DND-41 (cell line): ENCODE measurements around the gene RALGDS.

ENCODE experiments used
- ATAC-seq: fragments of 200-7000 bp; cut with Tn5 transposase; 3 replicates; pipeline ENCODE4 v1.9.1; 2021; ENCODE audit warnings: low read depth; ENCODE audit not compliant: insufficient read depth
- DNase-seq: peaks from one replicate; pipeline ENCODE4 v3.0.0-alpha.2; 2020
- H2AFZ ChIP-seq: 2 replicates; pipeline ENCODE4 v1.6.0; 2012; ENCODE audit warnings: low read depth, low read length
- H3K27ac ChIP-seq: 2 replicates; pipeline ENCODE4 v1.5.1; 2012; ENCODE audit warnings: low read length, inconsistent platforms
- H3K27me3 ChIP-seq: fragments of 200-600 bp; sonication (generic); 2 replicates; pipeline ENCODE4 v1.6.0; 2012; ENCODE audit warnings: low read length, mild to moderate bottlenecking, inconsistent platforms; ENCODE audit not compliant: insufficient read depth, poor library complexity
- H3K36me3 ChIP-seq: 2 replicates; pipeline ENCODE4 v1.5.1; 2012; ENCODE audit warnings: low read length, inconsistent platforms; ENCODE audit not compliant: insufficient read depth
- H3K4me1 ChIP-seq: 2 replicates; pipeline ENCODE4 v1.5.1; 2012; ENCODE audit warnings: mild to moderate bottlenecking, low read length; ENCODE audit not compliant: insufficient read depth
- H3K4me2 ChIP-seq: 2 replicates; pipeline ENCODE4 v1.6.0; 2012; ENCODE audit warnings: mild to moderate bottlenecking, moderate library complexity, low read length, inconsistent platforms; ENCODE audit not compliant: insufficient read depth
- H3K4me3 ChIP-seq, 2 experiments: fragments of 200-600 bp in 1 of 2; shearing (Covaris generic) in 1 of 2; 2 replicates each; pipeline ENCODE4 v1.5.1; 2012 to 2016; ENCODE audit warnings: inconsistent platforms in 2 of 2, low read length in 2 of 2, mild to moderate bottlenecking in 2 of 2, low read depth in 1 of 2, moderate library complexity in 1 of 2
- H3K79me2 ChIP-seq: 2 replicates; pipeline ENCODE4 v1.6.0; 2012; ENCODE audit warnings: low read length, inconsistent platforms; ENCODE audit not compliant: insufficient read depth
- H3K9ac ChIP-seq: 2 replicates; pipeline ENCODE4 v1.6.0; 2012; ENCODE audit warnings: low read depth, mild to moderate bottlenecking, inconsistent platforms, low read length, moderate library complexity
- H3K9me3 ChIP-seq: 2 replicates; pipeline ENCODE4 v1.5.1; 2012; ENCODE audit warnings: low read length, moderate library complexity, mild to moderate bottlenecking, inconsistent platforms; ENCODE audit not compliant: insufficient read depth, severe bottlenecking
- H4K20me1 ChIP-seq: 2 replicates; pipeline ENCODE4 v1.6.0; 2012; ENCODE audit warnings: low read length; ENCODE audit not compliant: insufficient read depth
- EZH2 ChIP-seq: IDR thresholded peaks from 3 replicates; pipeline ENCODE4 v1.6.1; 2012; ENCODE audit warnings: borderline replicate concordance, low read depth, mild to moderate bottlenecking, moderate library complexity, low read length, inconsistent platforms; ENCODE audit not compliant: severe bottlenecking
- TF ChIP-seq, protein P1 (sequence below): IDR thresholded peaks from 2 replicates; pipeline ENCODE4 v1.5.1; 2012; ENCODE audit warnings: borderline replicate concordance, low read length, moderate library complexity, mild to moderate bottlenecking; ENCODE audit not compliant: poor library complexity, severe bottlenecking; ENCODE audit errors: extremely low read depth

The RALGDS gene

DNA sequence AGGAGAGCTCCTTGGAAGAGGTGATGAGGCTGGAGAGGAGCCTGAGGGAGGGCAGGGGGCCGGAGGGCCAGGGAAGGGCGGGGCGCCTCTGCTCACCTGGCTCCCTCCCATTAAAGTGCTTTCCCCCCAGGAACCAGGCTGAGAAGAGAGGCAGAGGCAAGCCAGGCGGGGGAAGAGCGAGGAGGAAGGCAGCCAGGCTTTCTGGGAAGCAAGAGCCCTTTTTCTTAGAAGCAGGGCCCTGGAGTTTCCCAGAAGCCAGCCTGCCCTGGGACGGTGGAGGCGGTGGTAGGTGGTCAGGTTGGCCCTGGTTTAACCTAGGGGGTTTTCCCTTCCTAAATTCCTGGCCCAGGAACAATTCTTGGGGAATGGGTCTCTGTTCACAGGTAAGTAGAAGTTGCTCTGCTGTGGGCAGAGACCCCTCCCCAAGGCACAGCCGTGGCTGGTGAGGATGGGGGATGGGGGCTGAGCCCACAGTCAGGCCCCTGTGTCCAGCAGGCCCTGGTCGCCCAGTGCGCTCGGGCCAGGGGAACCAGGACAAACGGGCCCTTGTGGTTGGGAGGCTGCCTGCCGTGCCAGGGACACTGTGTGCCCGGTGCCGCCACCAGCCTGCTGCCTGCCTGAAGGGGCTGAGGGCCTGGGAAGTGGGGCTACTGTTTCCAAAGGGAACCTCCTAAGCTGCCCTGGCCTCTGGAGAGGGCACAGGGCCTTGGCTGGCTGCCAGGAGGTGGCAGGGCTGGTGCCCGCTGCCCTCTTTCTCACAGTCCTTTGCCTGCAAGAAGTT lies 16.6 kb upstream of the RALGDS start:
- ATAC-seq: peak; percentile 15; the same call in 1 of the 3 replicates
- H3K36me3 ChIP-seq: peaks cover 2% of the 10 kb centered on the region; the same call in 1 of the 2 replicates
- peak; percentile 32 for DNase-seq
- H2AFZ ChIP-seq: no peak overlapping the region
- H3K27ac ChIP-seq: no peak overlapping the region; the same call in 1 of the 2 replicates
- H3K9me3 ChIP-seq: no peaks in the 10 kb centered on the region
- no peak overlapping the region for H3K4me2 ChIP-seq
- no peaks in the 10 kb centered on the region for H3K27me3 ChIP-seq
- TF ChIP-seq, protein P1, sequence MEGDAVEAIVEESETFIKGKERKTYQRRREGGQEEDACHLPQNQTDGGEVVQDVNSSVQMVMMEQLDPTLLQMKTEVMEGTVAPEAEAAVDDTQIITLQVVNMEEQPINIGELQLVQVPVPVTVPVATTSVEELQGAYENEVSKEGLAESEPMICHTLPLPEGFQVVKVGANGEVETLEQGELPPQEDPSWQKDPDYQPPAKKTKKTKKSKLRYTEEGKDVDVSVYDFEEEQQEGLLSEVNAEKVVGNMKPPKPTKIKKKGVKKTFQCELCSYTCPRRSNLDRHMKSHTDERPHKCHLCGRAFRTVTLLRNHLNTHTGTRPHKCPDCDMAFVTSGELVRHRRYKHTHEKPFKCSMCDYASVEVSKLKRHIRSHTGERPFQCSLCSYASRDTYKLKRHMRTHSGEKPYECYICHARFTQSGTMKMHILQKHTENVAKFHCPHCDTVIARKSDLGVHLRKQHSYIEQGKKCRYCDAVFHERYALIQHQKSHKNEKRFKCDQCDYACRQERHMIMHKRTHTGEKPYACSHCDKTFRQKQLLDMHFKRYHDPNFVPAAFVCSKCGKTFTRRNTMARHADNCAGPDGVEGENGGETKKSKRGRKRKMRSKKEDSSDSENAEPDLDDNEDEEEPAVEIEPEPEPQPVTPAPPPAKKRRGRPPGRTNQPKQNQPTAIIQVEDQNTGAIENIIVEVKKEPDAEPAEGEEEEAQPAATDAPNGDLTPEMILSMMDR: no peak
- TF ChIP-seq EZH2: no peak
- H3K4me3 ChIP-seq: no peak overlapping the region
- H4K20me1 ChIP-seq: peaks cover 83% of the 10 kb centered on the region
- H3K79me2 ChIP-seq: peaks cover 83% of the 10 kb centered on the region
- peaks cover 21% of the 10 kb centered on the region for H3K4me1 ChIP-seq
- H3K9ac ChIP-seq: no peak overlapping the region

DNA sequence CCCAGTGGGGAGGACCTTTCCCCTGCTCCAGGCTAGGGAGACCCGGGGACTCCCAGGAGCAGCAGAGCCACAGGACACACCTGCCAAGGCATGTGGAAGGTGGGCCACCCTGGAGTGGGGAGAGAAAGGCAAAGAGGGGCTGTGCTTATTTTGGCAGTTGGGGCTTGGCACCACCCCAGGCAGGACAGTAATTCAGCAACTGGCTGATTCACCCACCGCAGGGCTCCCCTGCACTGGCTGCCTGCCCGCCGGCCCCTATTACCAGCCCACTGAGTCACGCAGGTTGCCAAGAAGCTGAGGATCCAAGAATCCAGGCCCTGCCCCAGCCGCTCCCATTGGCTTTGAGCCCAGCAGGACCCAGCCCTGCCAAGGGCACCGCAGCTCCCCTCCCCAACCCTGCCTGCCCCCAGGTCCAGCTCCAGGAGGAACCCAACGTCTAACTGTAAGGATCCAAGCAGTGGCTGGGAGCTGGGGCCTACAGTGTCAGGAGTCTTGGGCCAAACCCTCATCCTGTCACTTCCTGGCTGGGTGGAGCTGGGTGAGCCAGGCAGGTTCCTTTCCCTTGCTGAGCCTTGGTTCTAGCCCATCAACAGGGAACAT lies 14.2 kb upstream of the RALGDS start:
- Histone ChIP-seq H4K20me1 (peaks cover 74% of the 10 kb centered on the region), H3K9me3 (no peaks in the 10 kb centered on the region), H2AFZ (no peak overlapping the region), H3K4me1 (peaks cover 41% of the 10 kb centered on the region), H3K27ac (peak overlapping the region; percentile 44), H3K4me3 (no peak overlapping the region), H3K36me3 (peaks cover 2% of the 10 kb centered on the region; the same call in 1 of the 2 replicates), H3K79me2 (peaks cover 77% of the 10 kb centered on the region), H3K27me3 (no peaks in the 10 kb centered on the region), H3K9ac (no peak overlapping the region; the same call in 1 of the 2 replicates), H3K4me2 (no peak overlapping the region)
- TF ChIP-seq, protein P1: no peak
- no peak for TF ChIP-seq EZH2
- ATAC-seq: no peak
- DNase-seq: no peak

DNA sequence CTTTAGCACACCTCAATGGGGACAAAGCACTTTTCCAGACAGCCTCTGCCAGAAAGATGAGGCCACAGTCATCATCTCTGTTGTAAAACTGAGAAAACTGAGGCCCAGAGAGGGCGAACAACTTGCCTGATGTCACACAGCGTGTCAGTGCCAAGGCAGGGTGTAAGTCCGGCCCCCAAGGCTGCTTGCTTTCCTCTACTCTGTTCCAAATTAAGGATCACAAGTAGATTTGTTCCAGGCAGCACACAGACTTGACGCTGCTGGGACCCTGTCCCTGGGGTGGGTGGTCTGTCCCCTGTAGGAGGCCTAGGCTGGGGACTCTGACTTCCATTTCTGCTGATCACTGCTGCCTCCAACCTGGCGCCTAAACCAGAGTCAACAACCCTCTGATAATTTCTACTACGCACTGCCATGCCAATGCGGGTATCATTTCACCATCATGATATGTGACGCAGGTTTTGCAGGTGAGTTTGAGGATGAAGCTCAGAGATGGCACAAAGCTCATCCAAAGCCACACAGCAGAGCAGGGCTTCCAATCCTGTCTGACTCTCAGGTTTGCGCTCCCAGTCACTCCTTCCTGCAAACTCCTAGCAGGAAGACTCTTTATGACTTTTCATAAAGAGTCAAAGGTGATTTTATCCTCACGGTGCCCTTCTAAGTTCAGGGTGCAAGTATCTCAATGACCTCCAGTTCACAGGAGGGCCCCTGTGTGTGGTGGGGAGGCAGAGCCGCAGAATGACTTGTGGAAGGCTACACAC lies 13.5 kb upstream of the RALGDS start:
- peaks cover 42% of the 10 kb centered on the region for H3K4me1 ChIP-seq
- H3K27ac ChIP-seq: peak overlapping the region; percentile 52
- H3K9me3 ChIP-seq: no peaks in the 10 kb centered on the region
- ATAC-seq: no peak
- no peak overlapping the region for H3K4me3 ChIP-seq
- DNase-seq: no peak
- H3K4me2 ChIP-seq: no peak overlapping the region
- no peak overlapping the region; the same call in 1 of the 2 replicates for H3K9ac ChIP-seq
- H3K27me3 ChIP-seq: no peaks in the 10 kb centered on the region
- peaks cover 76% of the 10 kb centered on the region for H3K79me2 ChIP-seq
- peaks cover under 1% of the 10 kb centered on the region; the same call in 1 of the 2 replicates for H3K36me3 ChIP-seq
- TF ChIP-seq, protein P1: no peak
- TF ChIP-seq EZH2: no peak
- peaks cover 69% of the 10 kb centered on the region for H4K20me1 ChIP-seq
- no peak overlapping the region for H2AFZ ChIP-seq
